Kidney (tissue), 14 donors: Measurements from ENCODE around the gene ZMYND8. TPM values are rescaled to one million over a fixed set of nuclear protein-coding genes. Genes with fewer than 3 reads are reported as not detected.

Experiments
- DNase-seq, 5 donors: peaks; one replicate each; pipeline ENCODE4 v3.0.0-alpha.2; 2013 to 2020
- FAIRE-seq: peaks from 2 replicates; lab custom pipeline; 2012; peaks lifted over from hg19 to GRCh38; lab: Jason Lieb, UNC
- H3K27ac ChIP-seq, 2 donors: one replicate each; pipeline ENCODE4 v1.7.0; 2013; ENCODE audit warnings: low read depth in 2 of 2, low read length in 2 of 2, inconsistent platforms in 1 of 2
- H3K27me3 ChIP-seq: one replicate; pipeline ENCODE4 v1.7.1; 2013; ENCODE audit warnings: low read length, inconsistent platforms; ENCODE audit not compliant: control insufficient read depth, insufficient read depth
- H3K36me3 ChIP-seq, 3 donors: one replicate each; pipeline versions ENCODE4 v1.7.0 to v1.7.1; 2013; ENCODE audit warnings: low read length in 3 of 3, control low read depth in 1 of 3, inconsistent platforms in 1 of 3; ENCODE audit not compliant: insufficient read depth in 3 of 3, control insufficient read depth in 2 of 3
- H3K4me1 ChIP-seq, 3 donors: one replicate each; pipeline versions ENCODE4 v1.7.0 to v1.7.1; 2013; ENCODE audit warnings: low read length in 3 of 3, inconsistent platforms in 1 of 3, low read depth in 1 of 3; ENCODE audit not compliant: control insufficient read depth in 2 of 3, insufficient read depth in 2 of 3
- H3K4me3 ChIP-seq, 3 donors: one replicate each; pipeline versions ENCODE4 v1.7.0 to v1.8.1; 2013; ENCODE audit warnings: low read length in 3 of 3, control low read depth in 1 of 3, inconsistent platforms in 1 of 3
- H3K9ac ChIP-seq, 3 donors: one replicate each; pipeline versions ENCODE4 v1.7.0 to v1.7.1; 2013; ENCODE audit warnings: low read length in 3 of 3, control low read depth in 1 of 3, inconsistent platforms in 1 of 3
- H3K9me3 ChIP-seq, 3 donors: one replicate each; pipeline versions ENCODE4 v1.7.0 to v1.7.1; 2013; ENCODE audit warnings: low read length in 3 of 3, control low read depth in 1 of 3, inconsistent platforms in 1 of 3; ENCODE audit not compliant: control insufficient read depth in 2 of 3, insufficient read depth in 1 of 3
- intact Hi-C: fragments of 100-400 bp; cut with DNase I; formaldehyde crosslinking; loops from one replicate; pipeline ENCODE4 v1.11.1; 2022
- polyA plus RNA-seq: library from polyadenylated mRNA; stranded (reverse); fragments of 350-450 nt; fragmentation: Illumina TruSeq; extraction: RNeasy Lipid Tissue Mini Kit (QIAGEN cat#74804); gene quantifications from one replicate; pipeline ENCODE4 v1.2.3, GENCODE V29; 2014; ENCODE audit warnings: low read depth, low replicate concordance; ENCODE audit not compliant: insufficient read depth
- total RNA-seq: library from RNA; stranded (reverse); fragmentation: NEBNext Ultra II Directional; extraction: Animal tissue kit (Norgen Biotek cat#: 25700); gene quantifications from one replicate; pipeline ENCODE4 v1.2.1, GENCODE V29; 2021
- TF ChIP-seq, protein P1 (sequence below): IDR thresholded peaks from 3 replicates; pipeline ENCODE4 v1.5.1; 2012; ENCODE audit warnings: mild to moderate bottlenecking, moderate library complexity, borderline replicate concordance; ENCODE audit not compliant: insufficient read depth; ENCODE audit errors: extremely low read depth
- donor health status: control.
- donor health status: control.
- donor health status: control.
- donor health status: control.
- donor health status: control.
- donor health status: DM: yes; HTN: yes; CAD: no.
- donor health status: Normal renal cell carcinoma (clear cell type).

ZMYND8 gene
- total and polyA plus RNA-seq, 2 donors from 2014 or later, result 10.5 to 37.5 TPM

DNA sequence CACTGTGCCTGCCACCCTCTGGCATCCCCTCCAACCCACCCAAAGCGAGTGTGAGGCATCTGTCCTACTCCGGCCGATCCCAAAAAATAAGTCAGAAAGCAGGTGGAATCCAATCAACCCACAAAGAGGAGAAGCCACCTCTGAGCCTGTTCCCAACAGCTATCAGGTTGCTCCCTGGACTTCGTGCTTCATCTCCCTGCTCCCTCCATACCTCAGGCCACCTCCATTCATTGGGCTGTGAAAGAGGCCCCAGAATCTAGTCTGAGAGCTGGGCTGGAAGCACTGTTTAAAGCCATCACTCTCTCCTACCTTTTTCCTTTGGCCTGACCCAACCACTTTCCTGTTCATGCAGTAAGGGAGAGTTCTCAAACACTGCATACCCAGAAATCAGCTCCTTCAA, 106.1 kb downstream of the ZMYND8 start:
- intact Hi-C loops, result no loop called here
- no peak for DNase-seq
- FAIRE-seq, result no peak
- H3K9ac ChIP-seq, result no peak overlapping the region
- TF ChIP-seq, protein P1, sequence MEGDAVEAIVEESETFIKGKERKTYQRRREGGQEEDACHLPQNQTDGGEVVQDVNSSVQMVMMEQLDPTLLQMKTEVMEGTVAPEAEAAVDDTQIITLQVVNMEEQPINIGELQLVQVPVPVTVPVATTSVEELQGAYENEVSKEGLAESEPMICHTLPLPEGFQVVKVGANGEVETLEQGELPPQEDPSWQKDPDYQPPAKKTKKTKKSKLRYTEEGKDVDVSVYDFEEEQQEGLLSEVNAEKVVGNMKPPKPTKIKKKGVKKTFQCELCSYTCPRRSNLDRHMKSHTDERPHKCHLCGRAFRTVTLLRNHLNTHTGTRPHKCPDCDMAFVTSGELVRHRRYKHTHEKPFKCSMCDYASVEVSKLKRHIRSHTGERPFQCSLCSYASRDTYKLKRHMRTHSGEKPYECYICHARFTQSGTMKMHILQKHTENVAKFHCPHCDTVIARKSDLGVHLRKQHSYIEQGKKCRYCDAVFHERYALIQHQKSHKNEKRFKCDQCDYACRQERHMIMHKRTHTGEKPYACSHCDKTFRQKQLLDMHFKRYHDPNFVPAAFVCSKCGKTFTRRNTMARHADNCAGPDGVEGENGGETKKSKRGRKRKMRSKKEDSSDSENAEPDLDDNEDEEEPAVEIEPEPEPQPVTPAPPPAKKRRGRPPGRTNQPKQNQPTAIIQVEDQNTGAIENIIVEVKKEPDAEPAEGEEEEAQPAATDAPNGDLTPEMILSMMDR, result no peak
- H3K4me3 ChIP-seq, result no peak overlapping the region
- peaks cover 13 to 36% (median 23%) of the 10 kb centered on the region in 3 donors for H3K36me3 ChIP-seq
- H3K27me3 ChIP-seq, result no peaks in the 10 kb centered on the region
- no peak overlapping the region for H3K27ac ChIP-seq
- H3K9me3 ChIP-seq, result no peaks in the 10 kb centered on the region
- H3K4me1 ChIP-seq, result peaks cover 0 to 4% (median 0%) of the 10 kb centered on the region in 3 donors

DNA sequence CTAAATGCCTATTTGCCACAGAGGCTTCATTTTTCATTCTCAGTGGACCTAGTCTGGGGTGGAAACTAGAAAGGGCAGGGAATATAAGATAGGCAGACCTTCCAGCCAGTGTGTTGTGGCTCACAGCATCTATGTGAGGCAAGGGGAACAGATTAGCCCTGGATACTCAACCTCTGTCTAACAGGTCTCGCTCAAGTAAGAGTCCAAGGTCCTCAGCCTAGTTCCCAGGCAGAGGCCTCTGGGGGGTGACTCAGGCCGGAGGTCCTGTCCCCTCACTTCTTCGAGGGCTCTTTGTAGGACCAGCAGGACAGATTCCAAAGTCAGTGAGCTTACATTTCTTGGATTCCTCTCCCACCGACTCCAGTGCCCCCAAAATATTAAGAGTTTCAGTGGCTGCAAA, 106.6 kb downstream of the ZMYND8 start:
- FAIRE-seq (no peak), DNase-seq (no peak)
- Histone ChIP-seq H3K36me3 (peaks cover 15 to 39% (median 23%) of the 10 kb centered on the region in 3 donors), H3K27ac (no peak overlapping the region), H3K9ac (no peak overlapping the region), H3K9me3 (no peaks in the 10 kb centered on the region), H3K4me3 (no peak overlapping the region), H3K4me1 (peaks cover 0 to 4% (median 0%) of the 10 kb centered on the region in 3 donors), H3K27me3 (no peaks in the 10 kb centered on the region)
- intact Hi-C loops, result no loop called here
- TF ChIP-seq, protein P1, result no peak

DNA sequence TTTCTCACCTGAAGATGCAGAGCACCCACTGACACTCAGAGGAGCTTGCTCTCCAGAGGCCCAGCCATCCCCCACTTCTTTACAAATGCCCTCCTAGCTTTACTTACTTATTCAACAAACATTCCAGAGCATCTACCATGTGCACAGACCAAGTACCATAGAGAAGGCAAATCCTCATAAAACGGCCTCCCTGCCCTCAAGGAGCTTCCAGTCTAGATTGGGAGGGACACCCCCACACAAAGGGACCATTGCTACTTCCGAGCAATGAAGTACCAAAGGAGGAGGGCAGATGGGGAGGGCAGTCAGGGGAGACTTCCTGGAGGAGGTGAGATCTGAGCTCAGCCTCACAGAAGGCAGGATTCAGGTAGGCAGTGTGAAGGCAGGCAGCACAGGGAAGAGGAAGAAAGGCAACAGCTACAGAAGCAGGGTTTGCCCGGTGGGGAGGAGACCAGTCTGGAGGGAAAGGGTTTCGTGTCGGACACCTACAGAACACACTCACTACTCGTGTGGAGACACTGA, 108.0 kb downstream of the ZMYND8 start:
- Histone ChIP-seq H3K9ac (no peak overlapping the region), H3K4me3 (no peak overlapping the region), H3K36me3 (peaks cover 18 to 35% (median 23%) of the 10 kb centered on the region in 3 donors), H3K27me3 (no peaks in the 10 kb centered on the region), H3K27ac (no peak overlapping the region), H3K9me3 (no peaks in the 10 kb centered on the region), H3K4me1 (peaks cover 0 to 3% (median 0%) of the 10 kb centered on the region in 3 donors)
- DNase-seq (no peak), FAIRE-seq (no peak)
- intact Hi-C loops, result no loop called here
- TF ChIP-seq, protein P1, result no peak

DNA sequence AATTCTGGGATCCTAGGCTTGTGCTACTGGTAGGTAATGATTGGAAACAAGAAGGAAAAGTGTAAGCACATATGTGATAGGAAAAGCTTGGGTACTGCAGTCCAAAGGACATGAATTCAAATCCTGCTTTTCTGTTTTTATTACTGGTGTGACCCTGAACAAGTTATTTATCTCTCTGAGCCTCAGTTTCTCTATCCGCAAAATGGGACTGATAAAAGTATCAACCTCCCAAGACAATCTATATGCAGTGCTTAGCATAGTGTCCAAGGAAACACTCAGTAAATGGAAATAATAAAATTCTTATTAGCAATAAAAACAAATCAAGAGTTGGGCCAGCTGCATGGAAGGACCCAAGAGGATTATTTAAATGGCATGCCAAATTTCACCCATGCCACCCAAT, 108.5 kb downstream of the ZMYND8 start:
- no peak overlapping the region for H3K27ac ChIP-seq
- H3K36me3 ChIP-seq, result peaks cover 18 to 34% (median 23%) of the 10 kb centered on the region in 3 donors
- no peaks in the 10 kb centered on the region for H3K27me3 ChIP-seq
- no peaks in the 10 kb centered on the region for H3K4me1 ChIP-seq
- H3K9me3 ChIP-seq, result no peaks in the 10 kb centered on the region
- intact Hi-C loops, result no loop called here
- TF ChIP-seq, protein P1, result no peak
- H3K4me3 ChIP-seq, result no peak overlapping the region
- FAIRE-seq (no peak), DNase-seq (no peak)
- H3K9ac ChIP-seq, result no peak overlapping the region
